Ishikawa (cell line): Measurements from ENCODE around the gene ST6GALNAC3.

Experiments
- CEBPB ChIP-seq: IDR thresholded peaks from 2 replicates; pipeline ENCODE4 v1.6.1; 2012
- CREB1 ChIP-seq: IDR thresholded peaks from 2 replicates; pipeline ENCODE4 v1.6.1; 2012; ENCODE audit warnings: low read depth
- EGR1 ChIP-seq: IDR thresholded peaks from 2 replicates; pipeline ENCODE4 v1.6.1; 2012
- EP300 ChIP-seq: IDR thresholded peaks from 2 replicates; pipeline ENCODE4 v1.6.1; 2012; ENCODE audit warnings: borderline replicate concordance
- FOXM1 ChIP-seq: IDR thresholded peaks from 2 replicates; pipeline ENCODE4 v1.6.1; 2012; ENCODE audit warnings: low read depth, borderline replicate concordance
- MAX ChIP-seq: IDR thresholded peaks from 2 replicates; pipeline ENCODE4 v1.6.1; 2012
- NFIC ChIP-seq: IDR thresholded peaks from 2 replicates; pipeline ENCODE4 v1.6.1; 2012
- RAD21 ChIP-seq: IDR thresholded peaks from 2 replicates; pipeline ENCODE4 v1.6.1; 2012; ENCODE audit warnings: low read depth
- REST ChIP-seq: IDR thresholded peaks from 2 replicates; pipeline ENCODE4 v1.6.1; 2012; ENCODE audit warnings: low read depth, mild to moderate bottlenecking
- TAF1 ChIP-seq: IDR thresholded peaks from 2 replicates; pipeline ENCODE4 v1.6.1; 2012; ENCODE audit warnings: low read depth, mild to moderate bottlenecking
- TCF12 ChIP-seq: IDR thresholded peaks from 2 replicates; pipeline ENCODE4 v1.6.1; 2012; ENCODE audit warnings: low read depth
- TEAD4 ChIP-seq: IDR thresholded peaks from 2 replicates; pipeline ENCODE4 v1.6.1; 2012
- USF1 ChIP-seq: IDR thresholded peaks from 2 replicates; pipeline ENCODE4 v1.6.1; 2012
- YY1 ChIP-seq: IDR thresholded peaks from 2 replicates; pipeline ENCODE4 v1.6.1; 2012; ENCODE audit warnings: low read depth
- ZBTB7A ChIP-seq: IDR thresholded peaks from 2 replicates; pipeline ENCODE4 v1.6.1; 2012; ENCODE audit warnings: low read depth

ST6GALNAC3 gene

GRCh38 chr1:76260279-76260678 lies 185.7 kb downstream of the ST6GALNAC3 start:
- TF ChIP-seq YY1, result no peak
- no peak for TF ChIP-seq TEAD4
- TF ChIP-seq FOXM1, result no peak
- TF ChIP-seq TAF1, result no peak
- TF ChIP-seq EP300, result no peak
- no peak for TF ChIP-seq REST
- no peak for TF ChIP-seq USF1
- no peak for TF ChIP-seq CEBPB
- no peak for TF ChIP-seq RAD21
- no peak for TF ChIP-seq MAX
- no peak for TF ChIP-seq NFIC
- TF ChIP-seq EGR1, result no peak
- TF ChIP-seq TCF12, result no peak

GRCh38 chr1:76262601-76263000 lies 188.1 kb downstream of the ST6GALNAC3 start:
- TF ChIP-seq CEBPB, result no peak
- TF ChIP-seq YY1, result no peak
- TF ChIP-seq EP300, result no peak
- no peak for TF ChIP-seq REST
- no peak for TF ChIP-seq EGR1
- no peak for TF ChIP-seq CREB1
- no peak for TF ChIP-seq FOXM1
- TF ChIP-seq USF1, result no peak
- TF ChIP-seq ZBTB7A, result no peak
- TF ChIP-seq MAX, result no peak
- TF ChIP-seq NFIC, result no peak
- TF ChIP-seq TCF12, result no peak
- TF ChIP-seq RAD21, result no peak
- TF ChIP-seq TAF1, result no peak
- no peak for TF ChIP-seq TEAD4

- TF ChIP-seq RAD21 (no peak), YY1 (no peak), FOXM1 (no peak), CEBPB (no peak), TEAD4 (no peak), EP300 (no peak), USF1 (no peak), TAF1 (no peak), ZBTB7A (no peak), REST (no peak), NFIC (no peak), CREB1 (no peak), MAX (no peak), EGR1 (no peak), TCF12 (no peak)
Observed at GRCh38 chr1:76264642-76265041, 190.1 kb downstream of the ST6GALNAC3 start.

- TF ChIP-seq TAF1, result no peak
- no peak for TF ChIP-seq MAX
- no peak for TF ChIP-seq YY1
- TF ChIP-seq CEBPB, result no peak
- TF ChIP-seq EP300, result no peak
- TF ChIP-seq EGR1, result no peak
- TF ChIP-seq TCF12, result no peak
- no peak for TF ChIP-seq USF1
Observed at GRCh38 chr1:76266762-76267161, 192.2 kb downstream of the ST6GALNAC3 start.
